ENCODE data around the gene HIVEP3. TPM values are rescaled to one million over a fixed set of nuclear protein-coding genes. Genes with fewer than 3 reads are reported as not detected.
A peak's percentile ranks its signal among the peaks of the same experiment; 100 is the strongest.

The HIVEP3 gene
- total RNA-seq, 1 donor from 2014 or later: 3.6 TPM

DNA sequence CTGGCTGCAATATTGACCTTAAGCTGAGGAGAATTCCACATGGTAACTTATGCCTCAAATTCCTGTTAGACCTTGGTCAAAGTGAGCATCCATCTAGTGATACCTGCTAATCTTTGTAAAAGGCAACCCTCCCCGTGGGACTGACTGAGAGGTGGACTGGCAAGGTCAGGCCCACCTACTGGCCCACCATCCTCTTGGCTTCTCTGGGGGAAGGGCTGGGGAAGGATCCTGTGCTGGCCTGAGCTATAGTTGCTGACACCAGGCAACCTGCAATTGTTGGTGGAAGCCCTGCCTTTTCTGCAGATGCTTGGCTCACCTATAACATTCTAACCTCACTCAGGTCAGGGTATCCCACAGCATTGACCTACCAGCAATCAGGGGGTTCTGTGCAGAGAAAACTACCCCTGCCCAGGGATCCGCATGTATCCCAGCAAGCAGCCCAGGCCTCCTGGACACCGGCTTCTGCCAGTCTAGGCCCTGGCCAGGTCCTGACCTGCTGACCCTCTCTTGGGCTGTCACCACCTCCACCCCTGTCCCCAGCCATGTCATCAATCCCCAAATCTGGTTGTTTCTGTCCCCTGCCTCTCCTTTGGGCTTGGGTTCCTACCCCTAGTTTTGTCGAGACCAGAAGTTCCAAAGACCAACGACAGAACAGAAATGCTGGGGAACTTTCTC lies 326.1 kb downstream of the HIVEP3 start:
- no peak for DNase-seq (ENCODE audit: low spot score)
- H3K36me3 Mint-ChIP-seq (ENCODE audit: low read depth): no peaks in the 10 kb centered on the region
- H3K27ac Mint-ChIP-seq (ENCODE audit: unreplicated experiment): no peak overlapping the region
- TF ChIP-seq, protein P1, sequence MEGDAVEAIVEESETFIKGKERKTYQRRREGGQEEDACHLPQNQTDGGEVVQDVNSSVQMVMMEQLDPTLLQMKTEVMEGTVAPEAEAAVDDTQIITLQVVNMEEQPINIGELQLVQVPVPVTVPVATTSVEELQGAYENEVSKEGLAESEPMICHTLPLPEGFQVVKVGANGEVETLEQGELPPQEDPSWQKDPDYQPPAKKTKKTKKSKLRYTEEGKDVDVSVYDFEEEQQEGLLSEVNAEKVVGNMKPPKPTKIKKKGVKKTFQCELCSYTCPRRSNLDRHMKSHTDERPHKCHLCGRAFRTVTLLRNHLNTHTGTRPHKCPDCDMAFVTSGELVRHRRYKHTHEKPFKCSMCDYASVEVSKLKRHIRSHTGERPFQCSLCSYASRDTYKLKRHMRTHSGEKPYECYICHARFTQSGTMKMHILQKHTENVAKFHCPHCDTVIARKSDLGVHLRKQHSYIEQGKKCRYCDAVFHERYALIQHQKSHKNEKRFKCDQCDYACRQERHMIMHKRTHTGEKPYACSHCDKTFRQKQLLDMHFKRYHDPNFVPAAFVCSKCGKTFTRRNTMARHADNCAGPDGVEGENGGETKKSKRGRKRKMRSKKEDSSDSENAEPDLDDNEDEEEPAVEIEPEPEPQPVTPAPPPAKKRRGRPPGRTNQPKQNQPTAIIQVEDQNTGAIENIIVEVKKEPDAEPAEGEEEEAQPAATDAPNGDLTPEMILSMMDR (IDR thresholded peaks at IDR 0.05): no peak
- no peaks in the 10 kb centered on the region for H3K4me1 Mint-ChIP-seq (ENCODE audit: low read depth)
- peaks cover 10% of the 10 kb centered on the region for H3K9me3 Mint-ChIP-seq (ENCODE audit: low read depth)
- H3K27me3 Mint-ChIP-seq (ENCODE audit: low read depth): no peaks in the 10 kb centered on the region
- no peak overlapping the region for H3K4me3 Mint-ChIP-seq (ENCODE audit: unreplicated experiment)

GRCh38 chr1:41591891-41592290 lies 326.8 kb downstream of the HIVEP3 start:
- no peak overlapping the region for H3K4me3 Mint-ChIP-seq (ENCODE audit: unreplicated experiment)
- no peak overlapping the region for H3K27ac Mint-ChIP-seq (ENCODE audit: unreplicated experiment)
- H3K4me1 Mint-ChIP-seq (ENCODE audit: low read depth): no peaks in the 10 kb centered on the region
- no peak for DNase-seq (ENCODE audit: low spot score)
- no peaks in the 10 kb centered on the region for H3K36me3 Mint-ChIP-seq (ENCODE audit: low read depth)
- H3K27me3 Mint-ChIP-seq (ENCODE audit: low read depth): no peaks in the 10 kb centered on the region
- TF ChIP-seq, protein P1 (IDR thresholded peaks at IDR 0.05): no peak
- H3K9me3 Mint-ChIP-seq (ENCODE audit: low read depth): peaks cover 14% of the 10 kb centered on the region

GRCh38 chr1:41590331-41590730 lies 328.4 kb downstream of the HIVEP3 start:
- Mint-ChIP-seq H3K4me3 (ENCODE audit: unreplicated experiment) (no peak overlapping the region), H3K9me3 (ENCODE audit: low read depth) (peaks cover 14% of the 10 kb centered on the region), H3K36me3 (ENCODE audit: low read depth) (no peaks in the 10 kb centered on the region), H3K4me1 (ENCODE audit: low read depth) (no peaks in the 10 kb centered on the region), H3K27me3 (ENCODE audit: low read depth) (no peaks in the 10 kb centered on the region), H3K27ac (ENCODE audit: unreplicated experiment) (peak overlapping the region; percentile 41)
- DNase-seq (ENCODE audit: low spot score): no peak
- TF ChIP-seq, protein P1 (IDR thresholded peaks at IDR 0.05): no peak

GRCh38 chr1:41589395-41589794 lies 329.3 kb downstream of the HIVEP3 start:
- Mint-ChIP-seq H3K4me3 (ENCODE audit: unreplicated experiment) (no peak overlapping the region), H3K9me3 (ENCODE audit: low read depth) (peaks cover 14% of the 10 kb centered on the region), H3K27ac (ENCODE audit: unreplicated experiment) (no peak overlapping the region), H3K36me3 (ENCODE audit: low read depth) (no peaks in the 10 kb centered on the region), H3K27me3 (ENCODE audit: low read depth) (no peaks in the 10 kb centered on the region), H3K4me1 (ENCODE audit: low read depth) (no peaks in the 10 kb centered on the region)
- DNase-seq (ENCODE audit: low spot score): no peak
- TF ChIP-seq, protein P1 (IDR thresholded peaks at IDR 0.05): no peak

DNA sequence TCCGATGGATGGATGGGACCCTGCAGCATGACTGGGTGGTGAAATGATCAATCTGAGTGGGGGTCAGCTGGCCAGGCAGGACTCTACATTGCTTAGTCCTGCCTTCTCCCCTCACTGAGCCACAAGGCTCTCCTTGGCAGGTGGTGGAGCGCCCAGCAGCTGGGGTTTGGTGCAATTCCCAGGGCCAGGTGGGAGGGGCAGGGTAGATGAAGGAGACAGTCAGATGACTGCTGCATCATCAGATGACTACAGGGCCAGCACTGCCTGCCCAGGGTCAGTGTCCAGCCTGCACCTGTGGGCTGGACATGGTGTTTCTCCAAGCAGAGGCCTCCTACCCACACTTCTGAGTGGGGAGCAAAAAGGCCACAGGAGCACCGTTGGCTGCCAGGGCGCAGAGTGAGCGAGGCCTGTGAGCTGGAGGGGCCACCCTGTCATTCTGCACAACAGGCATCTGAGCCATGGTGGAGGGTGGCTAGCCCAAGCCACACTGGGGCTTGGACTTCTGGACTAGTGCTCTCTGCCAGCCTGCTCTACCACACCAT lies 330.3 kb downstream of the HIVEP3 start:
- Mint-ChIP-seq H3K9me3 (ENCODE audit: low read depth) (peaks cover 14% of the 10 kb centered on the region), H3K27me3 (ENCODE audit: low read depth) (no peaks in the 10 kb centered on the region), H3K36me3 (ENCODE audit: low read depth) (no peaks in the 10 kb centered on the region), H3K4me3 (ENCODE audit: unreplicated experiment) (no peak overlapping the region), H3K27ac (ENCODE audit: unreplicated experiment) (no peak overlapping the region), H3K4me1 (ENCODE audit: low read depth) (no peaks in the 10 kb centered on the region)
- no peak for DNase-seq (ENCODE audit: low spot score)
- TF ChIP-seq, protein P1 (IDR thresholded peaks at IDR 0.05): no peak

Measured in chondrocyte (in vitro differentiated cells).